Vein endothelial cell (primary cell): ENCODE measurements around the gene APOF. TPM values are rescaled to one million over a fixed set of nuclear protein-coding genes. Genes with fewer than 3 reads are reported as not detected.

Experiments
- small RNA-seq: library from RNA; depleted of rRNA; stranded (forward); fragments of <200 nt; gene quantifications from one replicate; pipeline ENCODE3, GENCODE V24; 2012
- total RNA-seq: library from RNA; depleted of rRNA; stranded (reverse); fragments of >200 nt; gene quantifications from 2 replicates; pipeline ENCODE4 v1.2.3, GENCODE V29; 2012

APOF gene, protein sequence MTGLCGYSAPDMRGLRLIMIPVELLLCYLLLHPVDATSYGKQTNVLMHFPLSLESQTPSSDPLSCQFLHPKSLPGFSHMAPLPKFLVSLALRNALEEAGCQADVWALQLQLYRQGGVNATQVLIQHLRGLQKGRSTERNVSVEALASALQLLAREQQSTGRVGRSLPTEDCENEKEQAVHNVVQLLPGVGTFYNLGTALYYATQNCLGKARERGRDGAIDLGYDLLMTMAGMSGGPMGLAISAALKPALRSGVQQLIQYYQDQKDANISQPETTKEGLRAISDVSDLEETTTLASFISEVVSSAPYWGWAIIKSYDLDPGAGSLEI
- not detected in 2 replicates for total RNA-seq

GRCh38 chr12:56362130-56363059, at the start of gene APOF:
Gene APOF, minus strand, starts transcription at chr12:56362857. Its CDS starts 112 bp downstream, at chr12:56362745.

DNA sequence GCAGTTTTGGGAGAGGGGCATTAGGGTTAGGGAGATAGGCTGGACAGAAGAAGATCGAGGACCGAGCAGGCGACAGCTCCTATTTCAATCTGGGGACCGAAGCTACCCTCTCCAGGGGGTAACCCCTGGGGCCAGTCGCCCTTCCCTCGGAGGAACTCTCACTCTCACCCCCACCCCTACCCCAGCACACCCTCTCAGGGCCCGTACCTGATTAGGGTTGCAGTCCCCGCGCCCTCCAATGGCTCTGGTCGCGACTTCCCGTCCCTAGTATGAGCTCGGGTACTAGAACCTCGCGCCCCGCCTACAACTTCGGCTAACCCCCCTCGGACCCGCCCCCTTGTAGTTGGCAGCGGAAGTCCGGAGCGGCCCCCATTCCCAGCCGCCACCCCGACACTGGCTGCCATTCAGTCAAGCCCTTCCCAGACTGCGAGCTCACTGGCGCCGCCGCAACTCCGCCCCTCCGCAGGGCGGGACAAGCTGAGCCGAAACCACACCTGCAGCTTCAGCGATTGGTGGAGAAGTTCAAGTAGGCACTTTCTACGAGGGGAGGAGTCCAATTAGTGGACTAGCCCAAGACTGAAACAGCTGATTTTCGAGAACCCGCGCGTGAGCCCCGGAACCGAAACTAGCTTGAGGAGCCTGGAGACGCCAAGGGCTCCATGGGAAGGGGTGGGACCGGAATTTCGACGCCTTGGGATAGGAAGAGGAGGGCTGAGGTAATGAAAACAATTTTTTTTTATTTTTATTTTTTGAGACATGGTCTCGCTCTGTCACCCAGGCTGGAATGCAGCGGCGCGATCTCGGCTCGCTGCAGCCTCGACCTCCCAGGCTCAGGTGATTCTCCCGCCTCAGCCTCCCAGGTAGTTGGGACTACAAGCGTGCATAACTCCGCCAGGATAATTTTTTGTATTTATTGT, 2.5 kb downstream of the APOF start, which contains the start of gene STAT2:
TSS of gene STAT2 (minus strand) at position 257 of the 917 bp plus-strand sequence. CDS start 3,536 bp downstream, outside the sequence.

DNA sequence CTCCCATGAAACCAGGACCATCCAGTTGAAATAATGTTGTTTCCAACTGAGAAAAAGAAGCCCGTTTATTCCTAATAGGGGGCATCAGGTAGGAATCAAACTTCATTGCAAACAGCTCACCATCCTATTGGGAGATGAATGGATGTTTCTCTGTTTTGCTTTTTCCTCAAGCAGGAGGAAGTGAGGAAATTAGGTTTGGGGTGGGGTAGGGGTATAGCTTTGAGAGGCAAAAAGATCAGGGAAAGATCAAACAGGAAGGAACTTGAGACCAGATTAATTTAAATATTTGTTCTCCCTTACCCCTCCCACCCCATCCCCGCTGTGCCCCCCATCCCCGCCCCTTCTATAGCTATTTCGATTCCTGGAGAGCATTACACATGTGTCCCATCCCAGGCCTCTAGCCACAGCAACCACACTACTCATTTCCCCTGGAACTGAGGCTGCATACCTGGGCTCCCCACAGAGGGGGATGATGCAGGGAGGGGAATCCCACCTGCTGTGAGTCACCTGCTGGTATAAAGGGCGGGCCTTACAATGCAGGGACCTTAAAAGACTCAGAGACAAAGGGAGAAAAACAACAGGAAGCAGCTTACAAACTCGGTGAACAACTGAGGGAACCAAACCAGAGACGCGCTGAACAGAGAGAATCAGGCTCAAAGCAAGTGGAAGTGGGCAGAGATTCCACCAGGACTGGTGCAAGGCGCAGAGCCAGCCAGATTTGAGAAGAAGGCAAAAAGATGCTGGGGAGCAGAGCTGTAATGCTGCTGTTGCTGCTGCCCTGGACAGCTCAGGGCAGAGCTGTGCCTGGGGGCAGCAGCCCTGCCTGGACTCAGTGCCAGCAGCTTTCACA, 24.1 kb downstream of the APOF start, which contains the start of gene IL23A:
TSS of gene IL23A (plus strand) at position 577 of the 850 bp plus-strand sequence. CDS start at position 738, 161 bp downstream.

DNA sequence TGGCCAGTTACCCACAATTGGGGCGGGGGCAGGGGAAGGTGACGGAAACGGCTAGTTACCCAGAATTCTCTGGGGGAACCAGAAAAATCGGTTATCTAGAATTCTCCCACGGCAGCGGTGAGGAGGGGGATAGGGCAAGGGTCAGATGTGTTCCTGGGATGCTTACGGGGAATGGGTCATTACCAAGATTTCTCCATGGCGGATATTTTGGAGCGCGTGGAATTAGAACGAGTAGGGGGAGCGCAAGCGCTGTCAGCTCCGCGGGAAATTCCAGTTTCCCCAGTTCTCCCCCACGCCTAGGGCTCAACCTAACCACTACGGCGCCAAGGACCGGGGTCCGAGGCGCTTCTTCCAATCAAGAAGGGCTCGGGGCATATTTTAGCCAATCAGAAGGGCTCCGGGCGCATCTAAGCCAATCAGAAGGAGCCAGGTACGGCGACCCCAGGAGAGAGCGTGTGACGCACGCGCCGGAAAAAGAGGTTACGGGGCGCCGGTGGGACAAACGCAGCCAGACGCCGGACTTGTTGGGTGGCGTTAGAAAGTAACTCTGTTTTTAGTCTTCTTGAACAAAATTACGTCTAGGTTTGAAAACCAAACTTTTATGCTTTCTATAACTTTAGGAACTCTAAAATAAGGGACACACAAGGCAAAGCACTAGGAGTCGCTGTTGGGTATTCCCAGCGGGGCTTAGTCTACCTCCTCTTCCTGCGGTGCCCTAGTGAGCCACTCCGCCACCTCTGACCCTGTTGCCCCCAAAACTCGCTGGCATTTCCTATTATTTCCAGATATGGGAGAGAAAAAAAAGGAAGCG, 28.8 kb downstream of the APOF start, which contains the start of gene PAN2:
TSS of gene PAN2 (minus strand) at position 322 of the 811 bp plus-strand sequence. CDS start 906 bp downstream, outside the sequence.

GRCh38 chr12:56315622-56316473, 46.8 kb downstream of the APOF start, which contains the start of gene CNPY2:
Gene CNPY2, minus strand, starts transcription at chr12:56315988. Its CDS starts 771 bp downstream, at chr12:56315217.

Small RNA genes lying within 50 kb of the gene (small RNA-seq; reads per million reads assigned to genes)
- gene RNU7-40P, result not detected

Other genes starting within 250 kb of the APOF start
- 1,748 and 2,622 TPM in 2 replicates for gene RPL41, start 246.2 kb downstream of the APOF start, total RNA-seq
- gene ZC3H10, start 244.6 kb downstream of the APOF start, total RNA-seq, result 7.2 and 7.8 TPM in 2 replicates
- gene ESYT1, start 234.6 kb downstream of the APOF start, total RNA-seq, result 331 and 343 TPM in 2 replicates
- 70.0 and 90.5 TPM in 2 replicates for gene MYL6B, start 210.3 kb downstream of the APOF start, total RNA-seq
- 1,838 and 2,061 TPM in 2 replicates for gene MYL6, start 204.5 kb downstream of the APOF start, total RNA-seq
- 69.6 and 70.5 TPM in 2 replicates for gene SMARCC2, start 173.4 kb downstream of the APOF start, total RNA-seq
- gene RNF41, start 140.9 kb downstream of the APOF start, total RNA-seq, result 92.1 and 143 TPM in 2 replicates
- gene NABP2, start 138.5 kb downstream of the APOF start, total RNA-seq, result 30.2 and 33.0 TPM in 2 replicates
- not detected in 2 replicates for gene SLC39A5, start 132.8 kb downstream of the APOF start, total RNA-seq
- 23.8 and 27.5 TPM in 2 replicates for gene ANKRD52, start 104.5 kb downstream of the APOF start, total RNA-seq
- 7.8 and 11.7 TPM in 2 replicates for gene COQ10A, start 95.9 kb downstream of the APOF start, total RNA-seq
- gene CS, start 62.5 kb downstream of the APOF start, total RNA-seq, result 213 and 238 TPM in 2 replicates
- gene CNPY2, start 46.9 kb downstream of the APOF start, total RNA-seq, result 102 and 107 TPM in 2 replicates
- 11.8 and 16.3 TPM in 2 replicates for gene PAN2, start 28.9 kb downstream of the APOF start, total RNA-seq
- 0.76 TPM in 1 of 2 replicates, not detected in the other for gene IL23A, start 24.0 kb downstream of the APOF start, total RNA-seq
- gene STAT2, start 2.8 kb downstream of the APOF start, total RNA-seq, result 69.4 and 94.7 TPM in 2 replicates
- gene TIMELESS, start 86.6 kb upstream of the APOF start, total RNA-seq, result 5.2 and 7.5 TPM in 2 replicates
- gene MIP, start 91.8 kb upstream of the APOF start, total RNA-seq, result 0.29 TPM in 1 of 2 replicates, not detected in the other
- gene SPRYD4, start 105.7 kb upstream of the APOF start, total RNA-seq, result 2.6 and 3.4 TPM in 2 replicates
- not detected in 2 replicates for gene GLS2, start 125.3 kb upstream of the APOF start, total RNA-seq
- 49.0 and 59.4 TPM in 2 replicates for gene RBMS2, start 159.0 kb upstream of the APOF start, total RNA-seq